B cell (primary cell): ENCODE measurements around the gene SUMO3. TPM values are rescaled to one million over a fixed set of nuclear protein-coding genes. Genes with fewer than 3 reads are reported as not detected.

Source experiments
- ATAC-seq: fragments of 200-7000 bp; cut with Tn5 transposase; one replicate; pipeline ENCODE4 v1.10.0; 2021; ENCODE audit warnings: low read depth, mild to moderate bottlenecking, moderate number of reproducible peaks, moderate library complexity
- CTCF ChIA-PET: fragments of 350-600 bp; sonication (Branson Sonifier 250); formaldehyde crosslinking; loops from one replicate; lab custom pipeline; 2021; ENCODE audit warnings: antibody characterized with exemption, inconsistent platforms; lab: Charles Lee
- POLR2A ChIA-PET: fragments of 350-600 bp; sonication (Branson Sonifier 250); formaldehyde crosslinking; loops from one replicate; lab custom pipeline; 2021; ENCODE audit warnings: antibody characterized with exemption; lab: Charles Lee
- DNase-seq: peaks from one replicate; pipeline ENCODE4 v3.0.0; 2013
- H2AFZ ChIP-seq: 2 replicates; pipeline ENCODE4 v1.6.1; 2012; ENCODE audit warnings: mild to moderate bottlenecking, low read depth, low read length; ENCODE audit not compliant: insufficient read depth, poor library complexity, severe bottlenecking
- H3K27ac ChIP-seq, 2 donors: 1 replicate in 1 of 2; 2 replicates in 1 of 2; pipeline ENCODE4 v1.5.1; 2012 to 2013; ENCODE audit warnings: low read length in 2 of 2, mild to moderate bottlenecking in 2 of 2, moderate library complexity in 1 of 2
- H3K27me3 ChIP-seq, 4 experiments: fragments of 200-600 bp in 1 of 4; sonication (generic) in 1 of 4; replicated peaks in 1 of 4; 1 replicate in 2 of 4; 2 replicates in 2 of 4; pipeline versions ENCODE4 v1.6.1 to v1.7.0; 2013 to 2016; ENCODE audit warnings: low read length in 3 of 4, mild to moderate bottlenecking in 2 of 4, mixed read lengths in 1 of 4, moderate library complexity in 1 of 4; ENCODE audit not compliant: insufficient read depth in 4 of 4, control insufficient read depth in 3 of 4; ENCODE audit errors: control extremely low read depth in 1 of 4
- H3K36me3 ChIP-seq, 2 experiments: replicated peaks in 1 of 2; 1 replicate in 1 of 2; 2 replicates in 1 of 2; pipeline versions ENCODE4 v1.6.1 to v1.7.1; 2013; ENCODE audit warnings: low read length in 1 of 2; ENCODE audit not compliant: insufficient read depth in 2 of 2, control insufficient read depth in 1 of 2; ENCODE audit errors: control extremely low read depth in 1 of 2, extremely low read depth in 1 of 2
- H3K4me1 ChIP-seq, 2 donors: fragments of 200-600 bp in 1 of 2; sonication (generic) in 1 of 2; 1 replicate in 1 of 2; 2 replicates in 1 of 2; pipeline versions ENCODE4 v1.5.1 to v1.6.1; 2013 to 2017; ENCODE audit warnings: low read length in 2 of 2; ENCODE audit not compliant: control insufficient read depth in 2 of 2, insufficient read depth in 2 of 2
- H3K4me2 ChIP-seq: replicated peaks from 2 replicates; pipeline ENCODE3; 2012; ENCODE audit warnings: mild to moderate bottlenecking, low read depth, low read length; ENCODE audit not compliant: poor library complexity, severe bottlenecking
- H3K4me3 ChIP-seq, 5 experiments: fragments of 200-600 bp in 1 of 5; sonication (generic) in 1 of 5; 1 replicate in 3 of 5; 2 replicates in 2 of 5; pipeline versions ENCODE4 v1.5.1 to v1.7.0; 2011 to 2016; ENCODE audit warnings: low read length in 4 of 5, mild to moderate bottlenecking in 4 of 5, low read depth in 2 of 5, control low read depth in 1 of 5, moderate library complexity in 1 of 5; ENCODE audit not compliant: insufficient read depth in 1 of 5; ENCODE audit errors: control extremely low read depth in 1 of 5, extremely low read depth in 1 of 5
- H3K79me2 ChIP-seq: fragments of 200-600 bp; sonication (generic); one replicate; pipeline ENCODE4 v1.6.0; 2016; ENCODE audit warnings: low read length; ENCODE audit not compliant: control insufficient read depth, insufficient read depth
- H3K9ac ChIP-seq: fragments of 200-600 bp; sonication (generic); 2 replicates; pipeline ENCODE4 v1.6.1; 2017; ENCODE audit warnings: mild to moderate bottlenecking, low read length, moderate library complexity
- H3K9me3 ChIP-seq, 3 donors: one replicate each; pipeline versions ENCODE4 v1.6.1 to v1.7.1; 2013; ENCODE audit warnings: low read length in 2 of 3; ENCODE audit not compliant: control insufficient read depth in 2 of 3, insufficient read depth in 1 of 3; ENCODE audit errors: control extremely low read depth in 1 of 3
- H4K20me1 ChIP-seq: 2 replicates; pipeline ENCODE4 v1.6.0; 2012; ENCODE audit warnings: mild to moderate bottlenecking, low read length; ENCODE audit not compliant: insufficient read depth, control insufficient read depth, poor library complexity, severe bottlenecking
- H3K27ac Mint-ChIP-seq: one replicate; pipeline ENCODE4 v1.8.0; 2021; ENCODE audit warnings: mixed read lengths
- H3K27me3 Mint-ChIP-seq: one replicate; pipeline ENCODE4 v1.8.0; 2021; ENCODE audit warnings: mixed read lengths
- H3K4me1 Mint-ChIP-seq: one replicate; pipeline ENCODE4 v1.8.0; 2021; ENCODE audit warnings: mixed read lengths
- H3K4me3 Mint-ChIP-seq: one replicate; pipeline ENCODE4 v1.8.0; 2021; ENCODE audit warnings: mixed read lengths
- H3K9me3 Mint-ChIP-seq: one replicate; pipeline ENCODE4 v1.8.0; 2022; ENCODE audit warnings: mixed read lengths; ENCODE audit not compliant: insufficient read depth
- EZH2 ChIP-seq: IDR thresholded peaks from 2 replicates; pipeline ENCODE4 v1.6.1; 2012; ENCODE audit warnings: borderline replicate concordance, low read depth, mild to moderate bottlenecking, moderate library complexity, low read length; ENCODE audit not compliant: insufficient read depth, poor library complexity, severe bottlenecking
- WGBS: methylation state at CpG from one replicate; pipeline ENCODE4 v1.1.5; 2013; ENCODE audit warnings: missing lambda C conversion rate; ENCODE audit not compliant: insufficient coverage; 5-methylcytosine and 5-hydroxymethylcytosine counted together
- intact Hi-C: fragments of 100-400 bp; cut with micrococcal nuclease; formaldehyde crosslinking; loops from one replicate; pipeline ENCODE4 v1.10.0; 2022
- polyA plus RNA-seq: library from polyadenylated mRNA; depleted of rRNA; stranded (reverse); fragments of >200 nt; gene quantifications from 2 replicates; pipeline ENCODE4 v1.2.3, GENCODE V29; 2012
- total RNA-seq, 2 donors: library from RNA; stranded (reverse); fragments of 120-200 nt in 1 of 2; gene quantifications; 1 replicate in 1 of 2; 2 replicates in 1 of 2; pipeline versions ENCODE4 v1.2.3 to v1.2.4, GENCODE V29; 2013 to 2022
- TF ChIP-seq, protein P1 (sequence below): fragments of 200-600 bp; IDR thresholded peaks from one replicate; pipeline ENCODE4 v1.8.0; 2022; ENCODE audit warnings: antibody characterized with exemption, mild to moderate bottlenecking

The SUMO3 gene
- total and polyA plus RNA-seq, 2 donors (not counting 1 experiment from before 2014, with no cell fraction given), result 37.6 to 44.8 TPM

DNA sequence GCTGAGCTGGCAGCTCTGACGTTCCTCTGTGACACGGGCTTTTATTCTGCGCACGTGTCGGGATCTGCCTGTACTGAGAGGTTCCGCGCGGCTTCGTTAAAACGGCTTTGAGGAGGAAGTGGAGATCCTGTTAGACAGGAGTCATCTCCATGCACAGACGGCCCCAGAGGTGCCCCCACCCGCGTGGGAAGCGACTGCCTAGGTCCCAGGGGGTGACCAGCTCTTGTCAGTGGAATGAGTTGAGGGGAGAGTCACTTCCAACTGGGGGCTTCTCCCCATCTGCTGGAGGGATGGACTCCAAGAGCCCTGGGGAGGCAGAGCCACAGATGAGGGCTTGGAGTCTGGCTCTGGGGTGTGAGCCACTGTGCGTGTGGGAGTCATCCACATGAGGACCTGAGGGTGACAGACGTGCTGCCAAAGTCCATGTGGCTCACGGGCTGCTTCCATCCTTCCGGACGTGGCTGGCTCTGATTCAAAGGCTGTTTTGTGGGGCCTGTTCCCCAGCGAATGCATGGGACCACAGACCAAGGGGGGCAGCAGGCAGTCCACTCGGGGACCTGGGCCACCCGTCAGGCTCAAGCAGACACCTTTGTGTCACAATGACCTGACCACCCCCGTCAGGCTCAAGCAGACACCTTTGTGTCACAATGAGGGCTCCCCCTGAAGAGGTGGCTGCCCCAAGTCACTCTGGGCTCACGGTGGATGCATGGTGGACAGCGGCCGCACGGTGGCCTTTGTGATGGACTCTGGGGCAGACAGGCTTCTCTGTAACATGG is 28.8 kb upstream of the SUMO3 start:
- no peak overlapping the region for H3K27ac ChIP-seq
- intact Hi-C loops, result no loop called here
- H3K4me1 ChIP-seq, result peaks cover 16 to 17% of the 10 kb centered on the region in 2 donors
- TF ChIP-seq, protein P1, sequence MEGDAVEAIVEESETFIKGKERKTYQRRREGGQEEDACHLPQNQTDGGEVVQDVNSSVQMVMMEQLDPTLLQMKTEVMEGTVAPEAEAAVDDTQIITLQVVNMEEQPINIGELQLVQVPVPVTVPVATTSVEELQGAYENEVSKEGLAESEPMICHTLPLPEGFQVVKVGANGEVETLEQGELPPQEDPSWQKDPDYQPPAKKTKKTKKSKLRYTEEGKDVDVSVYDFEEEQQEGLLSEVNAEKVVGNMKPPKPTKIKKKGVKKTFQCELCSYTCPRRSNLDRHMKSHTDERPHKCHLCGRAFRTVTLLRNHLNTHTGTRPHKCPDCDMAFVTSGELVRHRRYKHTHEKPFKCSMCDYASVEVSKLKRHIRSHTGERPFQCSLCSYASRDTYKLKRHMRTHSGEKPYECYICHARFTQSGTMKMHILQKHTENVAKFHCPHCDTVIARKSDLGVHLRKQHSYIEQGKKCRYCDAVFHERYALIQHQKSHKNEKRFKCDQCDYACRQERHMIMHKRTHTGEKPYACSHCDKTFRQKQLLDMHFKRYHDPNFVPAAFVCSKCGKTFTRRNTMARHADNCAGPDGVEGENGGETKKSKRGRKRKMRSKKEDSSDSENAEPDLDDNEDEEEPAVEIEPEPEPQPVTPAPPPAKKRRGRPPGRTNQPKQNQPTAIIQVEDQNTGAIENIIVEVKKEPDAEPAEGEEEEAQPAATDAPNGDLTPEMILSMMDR, result no peak
- no peak for TF ChIP-seq EZH2
- peak overlapping the region; percentile 68 for H3K9ac ChIP-seq
- peaks cover 0 to 30% of the 10 kb centered on the region in 2 experiments for H3K36me3 ChIP-seq
- DNase-seq (peak; percentile 68), ATAC-seq (peak; percentile 59)
- H3K27me3 Mint-ChIP-seq, result peaks cover 16% of the 10 kb centered on the region
- H2AFZ ChIP-seq, result peak overlapping the region; percentile 65
- H3K4me3 ChIP-seq, result peak overlapping the region in 3 of 5 experiments; percentile 43 to 52 (median 48)
- CTCF ChIA-PET, result interaction anchor here (1.1 to 2.7 kb wide), 2 partner anchors 27 to 85 kb away, joined by 4 to 12 read pairs; partner anchors contain the start of gene PTTG1IP
- H3K27me3 ChIP-seq, result peaks cover 0 to 12% (median 2%) of the 10 kb centered on the region in 4 experiments
- H3K9me3 ChIP-seq, result no peaks in the 10 kb centered on the region
- H3K27ac Mint-ChIP-seq, result no peak overlapping the region
- peaks cover 18% of the 10 kb centered on the region for H3K4me1 Mint-ChIP-seq
- H3K79me2 ChIP-seq, result no peaks in the 10 kb centered on the region
- WGBS, result 42% methylated on average over 27 of the region's 27 CpGs
- peak overlapping the region; percentile 95 for H3K4me2 ChIP-seq
- H4K20me1 ChIP-seq, result peaks cover 5% of the 10 kb centered on the region
- POLR2A ChIA-PET, result interaction anchor here (0.7 kb wide), 1 partner anchor 337 kb away, joined by 3 read pairs; no protein-coding TSS in a partner anchor
- H3K4me3 Mint-ChIP-seq, result peak overlapping the region; percentile 69
- H3K9me3 Mint-ChIP-seq, result no peaks in the 10 kb centered on the region

- Histone ChIP-seq H2AFZ (peak overlapping the region; percentile 65), H3K9ac (peak overlapping the region; percentile 68), H3K27ac (peak overlapping the region in 1 of 2 donors; percentile 9), H3K79me2 (no peaks in the 10 kb centered on the region), H3K36me3 (peaks cover 0 to 25% of the 10 kb centered on the region in 2 experiments), H3K4me2 (peak overlapping the region; percentile 95), H3K4me1 (peaks cover 16 to 17% of the 10 kb centered on the region in 2 donors), H3K27me3 (peaks cover 0 to 16% (median 2%) of the 10 kb centered on the region in 4 experiments), H3K4me3 (peak overlapping the region in 3 of 5 experiments; percentile 43 to 52 (median 48)), H3K9me3 (no peaks in the 10 kb centered on the region), H4K20me1 (peaks cover 3% of the 10 kb centered on the region)
- Mint-ChIP-seq H3K4me1 (peaks cover 18% of the 10 kb centered on the region), H3K4me3 (peak overlapping the region; percentile 69), H3K9me3 (no peaks in the 10 kb centered on the region), H3K27ac (no peak overlapping the region), H3K27me3 (peaks cover 21% of the 10 kb centered on the region)
- TF ChIP-seq, protein P1, result peak; percentile 7
- no peak for TF ChIP-seq EZH2
- ChIA-PET CTCF (interaction anchor here (1.1 to 2.7 kb wide), 2 partner anchors 27 to 86 kb away, joined by 4 to 12 read pairs; partner anchors contain the start of gene PTTG1IP), POLR2A (interaction anchor here (0.7 kb wide), 1 partner anchor 336 kb away, joined by 3 read pairs; no protein-coding TSS in a partner anchor)
- no peak for ATAC-seq
- no peak for DNase-seq
- WGBS, result 7% methylated on average over 1 of the region's 1 CpG
- intact Hi-C loops, result no loop called here
Measured at GRCh38 chr21:44846224-44846484, 28.3 kb upstream of the SUMO3 start.
